ENCODE data around the gene RRM2.
"Not testable (repeated sequence)": the region's sequence is repeated elsewhere in the genome, so short reads cannot be mapped to it uniquely, and the experiment has no call there.

Gene RRM2

GRCh38 chr2:10091889-10092244, 30.7 kb upstream of the RRM2 start:
- DNase-seq: not testable (repeated sequence)

GRCh38 chr2:10094271-10094814, 28.2 kb upstream of the RRM2 start:
- DNase-seq: no peak

GRCh38 chr2:10095175-10095574, 27.4 kb upstream of the RRM2 start:
- DNase-seq: no peak

GRCh38 chr2:10096641-10097040, 25.9 kb upstream of the RRM2 start:
- no peak for DNase-seq

- peak; percentile 57 to 77 for DNase-seq
Measured at GRCh38 chr2:10097352-10098148, 25.0 kb upstream of the RRM2 start.

GRCh38 chr2:10101491-10101890, 21.0 kb upstream of the RRM2 start:
- DNase-seq: no peak

- no peak for DNase-seq
Measured at GRCh38 chr2:10103179-10103578, 19.4 kb upstream of the RRM2 start.

- DNase-seq: not testable (repeated sequence)
Measured at GRCh38 chr2:10104906-10105305, 17.6 kb upstream of the RRM2 start.

- DNase-seq: peak in 1 of 2 donors; percentile 20
Measured at GRCh38 chr2:10109311-10109710, 13.2 kb upstream of the RRM2 start.

- no peak for DNase-seq
Measured at GRCh38 chr2:10119027-10119325, 3.6 kb upstream of the RRM2 start.

GRCh38 chr2:10119601-10120157, 2.9 kb upstream of the RRM2 start:
- DNase-seq: no peak

- DNase-seq: peak; percentile 87 to 88
Measured at GRCh38 chr2:10120158-10120876, 2.2 kb upstream of the RRM2 start.

GRCh38 chr2:10120877-10121574, 1.5 kb upstream of the RRM2 start:
- DNase-seq: no peak

- DNase-seq: peak in 1 of 2 donors; percentile 21
Measured at GRCh38 chr2:10123281-10123680, 742 bp downstream of the RRM2 start.

GRCh38 chr2:10124538-10125045, 2.1 kb downstream of the RRM2 start:
- peak; percentile 69 to 81 for DNase-seq

GRCh38 chr2:10125842-10126631, 3.5 kb downstream of the RRM2 start:
- DNase-seq: no peak

- DNase-seq: no peak
Measured at GRCh38 chr2:10126632-10127026, 4.1 kb downstream of the RRM2 start.

- no peak for DNase-seq
Measured at GRCh38 chr2:10128420-10128819, 5.9 kb downstream of the RRM2 start.

GRCh38 chr2:10129490-10129889, 7.0 kb downstream of the RRM2 start:
- no peak for DNase-seq

- DNase-seq: no peak
Measured at GRCh38 chr2:10132043-10132575, 9.6 kb downstream of the RRM2 start.

- no peak for DNase-seq
Measured at GRCh38 chr2:10132596-10132995, 10.1 kb downstream of the RRM2 start.
